DOHH2 (cell line): ENCODE measurements around the gene BORCS8.

ENCODE experiments used
- H3F3A ChIP-seq: fragments of 200-600 bp; sonication (generic), shearing (Covaris generic); 2 replicates; pipeline ENCODE4 v1.6.0; 2016; ENCODE audit warnings: antibody characterized with exemption, mild to moderate bottlenecking; ENCODE audit not compliant: control insufficient read depth, insufficient read depth
- H3K27ac ChIP-seq: fragments of 200-600 bp; sonication (generic); 2 replicates; pipeline ENCODE4 v1.5.1; 2014; ENCODE audit warnings: low read depth, mild to moderate bottlenecking, low read length, moderate library complexity
- H3K27me3 ChIP-seq: fragments of 200-600 bp; sonication (generic); 2 replicates; pipeline ENCODE4 v1.6.1; 2014; ENCODE audit warnings: mild to moderate bottlenecking, low read length, mixed read lengths; ENCODE audit not compliant: control insufficient read depth
- H3K36me3 ChIP-seq: fragments of 200-600 bp; sonication (generic); 2 replicates; pipeline ENCODE4 v1.6.1; 2014; ENCODE audit warnings: mild to moderate bottlenecking, low read length, moderate library complexity, mixed read lengths; ENCODE audit not compliant: control insufficient read depth
- H3K4me1 ChIP-seq: fragments of 200-600 bp; sonication (generic); 2 replicates; pipeline ENCODE4 v1.6.1; 2014; ENCODE audit warnings: mild to moderate bottlenecking, low read length, mixed read lengths; ENCODE audit not compliant: control insufficient read depth
- H3K4me2 ChIP-seq: fragments of 200-600 bp; sonication (generic); 2 replicates; pipeline ENCODE4 v1.6.0; 2014; ENCODE audit warnings: mild to moderate bottlenecking, low read length, moderate library complexity
- H3K4me3 ChIP-seq: fragments of 200-600 bp; sonication (generic); 2 replicates; pipeline ENCODE4 v1.5.1; 2014; ENCODE audit warnings: mild to moderate bottlenecking, low read length, mixed read lengths
- H3K79me2 ChIP-seq: fragments of 200-600 bp; sonication (generic); 2 replicates; pipeline ENCODE4 v1.6.1; 2014; ENCODE audit warnings: mild to moderate bottlenecking, low read length, mixed read lengths; ENCODE audit not compliant: control insufficient read depth
- H3K9me2 ChIP-seq: fragments of 200-600 bp; sonication (generic); replicated peaks from 2 replicates; pipeline ENCODE4 v1.6.1; 2014; ENCODE audit warnings: mild to moderate bottlenecking, low read length, mixed read lengths; ENCODE audit not compliant: control insufficient read depth
- H3K9me3 ChIP-seq: fragments of 200-600 bp; sonication (generic); 2 replicates; pipeline ENCODE4 v1.6.1; 2014; ENCODE audit warnings: antibody characterized with exemption, low read length, mixed read lengths; ENCODE audit not compliant: control insufficient read depth, insufficient read depth
- H4K20me1 ChIP-seq: fragments of 200-600 bp; sonication (generic); 2 replicates; pipeline ENCODE4 v1.6.0; 2014; ENCODE audit warnings: low read depth, mild to moderate bottlenecking, antibody characterized with exemption, low read length, moderate library complexity; ENCODE audit not compliant: control insufficient read depth, insufficient read depth
- CTCF ChIP-seq: fragments of 200-600 bp; sonication (generic); IDR thresholded peaks from one replicate; pipeline ENCODE4 v1.5.1; 2014; ENCODE audit warnings: antibody characterized with exemption, mild to moderate bottlenecking, low read depth, low read length; ENCODE audit not compliant: poor library complexity, severe bottlenecking
- EZH2phosphoT487 ChIP-seq: fragments of 200-600 bp; sonication (generic); IDR thresholded peaks from 2 replicates; pipeline ENCODE4 v1.6.1; 2017; ENCODE audit warnings: borderline replicate concordance, mild to moderate bottlenecking, antibody characterized with exemption, low read length, moderate library complexity, mixed read lengths

Gene BORCS8

DNA sequence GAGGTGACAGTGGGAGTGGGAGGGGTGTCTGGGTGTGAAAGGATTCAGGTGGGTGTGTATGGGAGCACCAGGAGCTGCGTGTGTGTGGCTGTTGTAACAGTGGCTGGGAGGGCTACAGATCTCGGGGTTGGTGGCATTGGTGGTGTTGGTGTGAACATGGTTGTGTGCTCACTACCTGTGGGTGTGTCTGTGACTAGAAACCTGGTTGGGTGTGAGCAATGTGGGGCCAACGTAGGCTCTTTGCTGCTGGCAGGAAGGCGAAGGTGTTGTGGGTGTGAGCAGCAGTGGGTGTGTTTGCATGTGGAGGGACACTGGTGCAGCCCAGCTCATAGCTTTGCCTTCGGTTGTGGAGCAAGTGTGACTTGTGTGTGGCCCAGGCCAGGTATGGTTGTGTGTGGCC lies 15.0 kb upstream of the BORCS8 start:
- peaks cover 12% of the 10 kb centered on the region for H3K79me2 ChIP-seq
- TF ChIP-seq EZH2phosphoT487 (no peak), CTCF (no peak)
- no peaks in the 10 kb centered on the region for H4K20me1 ChIP-seq
- H3K9me2 ChIP-seq: no peaks in the 10 kb centered on the region
- H3K27ac ChIP-seq: no peak overlapping the region
- no peaks in the 10 kb centered on the region for H3K27me3 ChIP-seq
- H3K36me3 ChIP-seq: peaks cover 11% of the 10 kb centered on the region
- no peaks in the 10 kb centered on the region for H3F3A ChIP-seq
- H3K4me1 ChIP-seq: peaks cover 9% of the 10 kb centered on the region
- no peaks in the 10 kb centered on the region for H3K9me3 ChIP-seq
- no peak overlapping the region for H3K4me2 ChIP-seq
- H3K4me3 ChIP-seq: no peak overlapping the region

- Histone ChIP-seq H3K36me3 (peaks cover 21% of the 10 kb centered on the region), H3K79me2 (peaks cover 20% of the 10 kb centered on the region), H3K27ac (no peak overlapping the region), H3K4me2 (no peak overlapping the region), H3K9me3 (no peaks in the 10 kb centered on the region), H3K4me3 (no peak overlapping the region), H3K27me3 (no peaks in the 10 kb centered on the region), H3K9me2 (no peaks in the 10 kb centered on the region), H4K20me1 (no peaks in the 10 kb centered on the region), H3F3A (peaks cover 3% of the 10 kb centered on the region; the same call in 1 of the 2 replicates), H3K4me1 (peaks cover 16% of the 10 kb centered on the region)
- TF ChIP-seq CTCF (no peak), EZH2phosphoT487 (no peak)
Observed at GRCh38 chr19:19205416-19206410, 13.8 kb upstream of the BORCS8 start.

DNA sequence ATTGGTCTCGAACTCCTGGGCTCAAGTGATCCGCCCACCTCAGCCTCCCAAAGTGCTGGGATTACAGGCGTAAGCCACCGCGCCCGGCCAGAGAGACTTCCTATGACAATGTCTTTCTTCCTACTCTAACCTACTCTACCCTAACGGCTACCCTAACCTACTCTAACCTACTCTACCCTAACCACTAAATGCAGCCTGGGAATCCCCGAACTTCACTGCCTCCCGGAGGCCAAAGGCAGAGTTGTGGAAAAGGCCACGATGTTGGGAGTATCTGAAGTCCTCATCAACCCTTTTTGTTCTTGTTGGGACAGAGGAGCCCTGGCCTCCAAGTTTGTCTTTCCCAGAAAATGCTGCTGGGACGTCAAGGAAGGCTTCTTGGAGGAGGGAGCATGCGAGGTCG lies 12.2 kb upstream of the BORCS8 start:
- Histone ChIP-seq H3K36me3 (peaks cover 24% of the 10 kb centered on the region), H3K27ac (no peak overlapping the region), H3K27me3 (no peaks in the 10 kb centered on the region), H3K79me2 (peaks cover 20% of the 10 kb centered on the region), H3F3A (peaks cover 3% of the 10 kb centered on the region; the same call in 1 of the 2 replicates), H3K9me2 (no peaks in the 10 kb centered on the region), H3K9me3 (no peaks in the 10 kb centered on the region), H3K4me2 (no peak overlapping the region), H3K4me3 (no peak overlapping the region), H3K4me1 (peaks cover 16% of the 10 kb centered on the region), H4K20me1 (no peaks in the 10 kb centered on the region)
- TF ChIP-seq CTCF (no peak), EZH2phosphoT487 (no peak)
